Stimulated activated CD4-positive, alpha-beta T cell treated with anti-CD3 and anti-CD28 coated beads, Interleukin-15, amount 100 ng/mL, for 48 hours (primary cell): Measurements from ENCODE around the gene IER5.
"Not testable (repeated sequence)": the region's sequence is repeated elsewhere in the genome, so short reads cannot be mapped to it uniquely, and the experiment has no call there.

Experiments used
- DNase-seq, 2 donors: peaks; one replicate each; pipeline ENCODE4 v3.0.0-alpha.2; 2020; ENCODE audit warnings: low read depth in 2 of 2

Gene IER5

GRCh38 chr1:181115368-181115684 is 26.8 kb downstream of the IER5 start:
- DNase-seq = no peak

- DNase-seq = not testable (repeated sequence)
Measured at GRCh38 chr1:181115971-181116370, 27.5 kb downstream of the IER5 start.

- no peak for DNase-seq
Measured at GRCh38 chr1:181116819-181117390, 28.4 kb downstream of the IER5 start.

- no peak for DNase-seq
Measured at GRCh38 chr1:181117648-181118449, 29.3 kb downstream of the IER5 start.

GRCh38 chr1:181119093-181119989 is 30.8 kb downstream of the IER5 start:
- DNase-seq = no peak

- no peak for DNase-seq
Measured at GRCh38 chr1:181120924-181121323, 32.4 kb downstream of the IER5 start.

- DNase-seq = no peak
Measured at GRCh38 chr1:181121498-181121897, 33.0 kb downstream of the IER5 start.

GRCh38 chr1:181122222-181122621 is 33.7 kb downstream of the IER5 start:
- DNase-seq = no peak

GRCh38 chr1:181123173-181123572 is 34.7 kb downstream of the IER5 start:
- no peak for DNase-seq

- no peak for DNase-seq
Measured at GRCh38 chr1:181124291-181124751, 35.8 kb downstream of the IER5 start.

- DNase-seq = no peak
Measured at GRCh38 chr1:181126289-181126688, 37.8 kb downstream of the IER5 start.

- no peak for DNase-seq
Measured at GRCh38 chr1:181126871-181127587, 38.5 kb downstream of the IER5 start.

GRCh38 chr1:181127898-181128453 is 39.5 kb downstream of the IER5 start:
- DNase-seq = no peak

- no peak for DNase-seq
Measured at GRCh38 chr1:181128592-181129497, 40.3 kb downstream of the IER5 start.

- no peak for DNase-seq
Measured at GRCh38 chr1:181129771-181130606, 41.5 kb downstream of the IER5 start.

- no peak for DNase-seq
Measured at GRCh38 chr1:181131255-181131941, 42.9 kb downstream of the IER5 start.

GRCh38 chr1:181133441-181133951 is 45.0 kb downstream of the IER5 start:
- no peak for DNase-seq

GRCh38 chr1:181133969-181134418 is 45.5 kb downstream of the IER5 start:
- no peak for DNase-seq
